Neuronal stem cell (in vitro differentiated cells): ENCODE measurements around the gene CNTN5.

Experiments used
- DNase-seq: peaks from one replicate; pipeline ENCODE4 v3.0.0-alpha.2; 2013; ENCODE audit warnings: low spot score
- H2AFZ ChIP-seq: one replicate; pipeline ENCODE4 v1.6.1; 2013; ENCODE audit warnings: mild to moderate bottlenecking, low read length, inconsistent platforms
- H2AK5ac ChIP-seq: 2 replicates; pipeline ENCODE4 v1.6.1; 2013; ENCODE audit warnings: low read depth, mild to moderate bottlenecking, inconsistent platforms, low read length, moderate library complexity, mixed read lengths
- H2BK120ac ChIP-seq: 2 replicates; pipeline ENCODE4 v1.6.1; 2013; ENCODE audit warnings: low read depth, mild to moderate bottlenecking, inconsistent platforms, low read length, moderate library complexity, mixed read lengths
- H2BK12ac ChIP-seq: one replicate; pipeline ENCODE4 v1.6.1; 2013; ENCODE audit warnings: low read length, inconsistent platforms
- H2BK15ac ChIP-seq: 2 replicates; pipeline ENCODE4 v1.6.1; 2013; ENCODE audit warnings: mild to moderate bottlenecking, low read length, inconsistent platforms, mixed read lengths
- H2BK5ac ChIP-seq: one replicate; pipeline ENCODE4 v1.6.1; 2013; ENCODE audit warnings: inconsistent platforms, mild to moderate bottlenecking, low read length, moderate library complexity
- H3K14ac ChIP-seq: one replicate; pipeline ENCODE4 v1.6.1; 2013; ENCODE audit warnings: low read length, inconsistent platforms
- H3K18ac ChIP-seq: 2 replicates; pipeline ENCODE4 v1.6.1; 2013; ENCODE audit warnings: low read length, inconsistent platforms
- H3K23ac ChIP-seq: 2 replicates; pipeline ENCODE4 v1.6.1; 2013; ENCODE audit warnings: low read depth, mild to moderate bottlenecking, mixed read lengths, low read length, inconsistent platforms; ENCODE audit not compliant: poor library complexity
- H3K27ac ChIP-seq: replicated peaks from 3 replicates; pipeline ENCODE4 v1.5.1; 2013; ENCODE audit warnings: low read length, inconsistent platforms
- H3K27me3 ChIP-seq, 3 experiments: 2 replicates each; pipeline ENCODE4 v1.6.1; 2013; ENCODE audit warnings: low read length in 3 of 3, mild to moderate bottlenecking in 2 of 3, inconsistent platforms in 1 of 3, low read depth in 1 of 3, mixed read lengths in 1 of 3, moderate library complexity in 1 of 3; ENCODE audit not compliant: control insufficient read depth in 3 of 3, insufficient read depth in 3 of 3
- H3K36me3 ChIP-seq, 2 donors: replicated peaks in 1 of 2; 2 replicates each; pipeline ENCODE4 v1.6.1; 2013; ENCODE audit warnings: low read length in 2 of 2; ENCODE audit not compliant: control insufficient read depth in 2 of 2, insufficient read depth in 2 of 2
- H3K4ac ChIP-seq: 2 replicates; pipeline ENCODE4 v1.6.1; 2013; ENCODE audit warnings: inconsistent platforms, mild to moderate bottlenecking, low read length, moderate library complexity
- H3K4me1 ChIP-seq, 2 donors: 1 replicate in 1 of 2; 2 replicates in 1 of 2; pipeline ENCODE4 v1.6.1; 2013; ENCODE audit warnings: low read length in 2 of 2, low read depth in 1 of 2; ENCODE audit not compliant: control insufficient read depth in 2 of 2, insufficient read depth in 1 of 2
- H3K4me2 ChIP-seq: one replicate; pipeline ENCODE4 v1.6.1; 2013; ENCODE audit warnings: mild to moderate bottlenecking, low read length, inconsistent platforms; ENCODE audit not compliant: insufficient read depth, poor library complexity, severe bottlenecking
- H3K4me3 ChIP-seq, 2 donors: 2 replicates each; pipeline ENCODE4 v1.5.1; 2013; ENCODE audit warnings: low read length in 2 of 2, mild to moderate bottlenecking in 2 of 2, inconsistent platforms in 1 of 2, moderate library complexity in 1 of 2
- H3K79me1 ChIP-seq: one replicate; pipeline ENCODE4 v1.6.1; 2013; ENCODE audit warnings: low read depth, mild to moderate bottlenecking, inconsistent platforms, low read length, moderate library complexity
- H3K9ac ChIP-seq: one replicate; pipeline ENCODE4 v1.6.1; 2013; ENCODE audit warnings: mild to moderate bottlenecking, low read depth, low read length, inconsistent platforms; ENCODE audit not compliant: poor library complexity
- H3K9me3 ChIP-seq, 2 donors: replicated peaks in 1 of 2; 2 replicates each; pipeline versions ENCODE3 to v1.6.1; 2013; ENCODE audit warnings: low read length in 2 of 2, mild to moderate bottlenecking in 2 of 2, inconsistent platforms in 1 of 2, low read depth in 1 of 2, mixed read lengths in 1 of 2, moderate library complexity in 1 of 2; ENCODE audit not compliant: control insufficient read depth in 2 of 2, insufficient read depth in 1 of 2
- H4K8ac ChIP-seq: one replicate; pipeline ENCODE4 v1.6.1; 2013; ENCODE audit warnings: low read depth, mild to moderate bottlenecking, inconsistent platforms, low read length, moderate library complexity
- H4K91ac ChIP-seq: one replicate; pipeline ENCODE4 v1.6.1; 2013; ENCODE audit warnings: low read length, low read depth, mild to moderate bottlenecking, inconsistent platforms; ENCODE audit not compliant: poor library complexity
- WGBS, 2 donors: extraction: QIAGEN DNeasy Blood & Tissue Kit; methylation state at CpG; one replicate each; pipeline ENCODE4 v1.1.7; 2013; ENCODE audit warnings: missing lambda C conversion rate in 2 of 2, mixed read lengths in 1 of 2; ENCODE audit not compliant: insufficient read length in 2 of 2, insufficient replicate concordance in 1 of 2; ENCODE audit errors: extremely low coverage in 2 of 2; 5-methylcytosine and 5-hydroxymethylcytosine counted together

CNTN5 gene

GRCh38 chr11:99937330-99937729 lies 916.6 kb downstream of the CNTN5 start:
- no peaks in the 10 kb centered on the region for H3K36me3 ChIP-seq
- H4K91ac ChIP-seq, result no peak overlapping the region
- H3K79me1 ChIP-seq, result no peaks in the 10 kb centered on the region
- H2BK5ac ChIP-seq, result no peak overlapping the region
- H2AK5ac ChIP-seq, result no peak overlapping the region
- no peak overlapping the region for H3K9ac ChIP-seq
- H3K4me2 ChIP-seq, result no peak overlapping the region
- H3K23ac ChIP-seq, result no peak overlapping the region
- no peak overlapping the region for H3K27ac ChIP-seq
- no peak overlapping the region for H4K8ac ChIP-seq
- H3K4me3 ChIP-seq, result no peak overlapping the region
- H3K27me3 ChIP-seq, result no peaks in the 10 kb centered on the region
- no peaks in the 10 kb centered on the region for H3K4me1 ChIP-seq
- no peak overlapping the region for H2BK120ac ChIP-seq
- no peak overlapping the region for H3K18ac ChIP-seq
- H3K14ac ChIP-seq, result no peak overlapping the region
- H2AFZ ChIP-seq, result peak overlapping the region; percentile 28
- no peak overlapping the region for H3K4ac ChIP-seq
- WGBS, 2 donors, result no CpG with 5 or more reads among the region's 9 CpGs
- no peak overlapping the region for H2BK15ac ChIP-seq
- H2BK12ac ChIP-seq, result no peak overlapping the region
- no peaks in the 10 kb centered on the region for H3K9me3 ChIP-seq
- DNase-seq, result no peak

- Histone ChIP-seq H3K27ac (no peak overlapping the region), H2AFZ (no peak overlapping the region), H3K4me3 (no peak overlapping the region), H2BK120ac (no peak overlapping the region), H3K4me1 (no peaks in the 10 kb centered on the region), H3K79me1 (no peaks in the 10 kb centered on the region), H3K18ac (no peak overlapping the region), H3K27me3 (no peaks in the 10 kb centered on the region), H2BK5ac (no peak overlapping the region), H3K4me2 (no peak overlapping the region), H3K23ac (no peak overlapping the region), H3K9ac (no peak overlapping the region), H2BK15ac (no peak overlapping the region), H3K14ac (no peak overlapping the region), H4K8ac (no peak overlapping the region), H2BK12ac (no peak overlapping the region), H3K4ac (no peak overlapping the region), H3K9me3 (no peaks in the 10 kb centered on the region), H4K91ac (no peak overlapping the region), H2AK5ac (no peak overlapping the region), H3K36me3 (no peaks in the 10 kb centered on the region)
- no CpG with 5 or more reads among the region's 1 CpG for WGBS, 2 donors
- DNase-seq, result no peak
Measured at GRCh38 chr11:99952816-99953215, 932.1 kb downstream of the CNTN5 start.

- no peak for DNase-seq
- Histone ChIP-seq H3K14ac (no peak overlapping the region), H2AFZ (no peak overlapping the region), H3K27me3 (no peaks in the 10 kb centered on the region), H3K23ac (no peak overlapping the region), H4K91ac (no peak overlapping the region), H2AK5ac (no peak overlapping the region), H2BK5ac (no peak overlapping the region), H2BK15ac (no peak overlapping the region), H3K36me3 (no peaks in the 10 kb centered on the region), H3K9ac (no peak overlapping the region), H2BK12ac (no peak overlapping the region), H3K4me2 (no peak overlapping the region), H3K4me1 (no peaks in the 10 kb centered on the region), H3K18ac (no peak overlapping the region), H2BK120ac (no peak overlapping the region), H4K8ac (no peak overlapping the region), H3K79me1 (no peaks in the 10 kb centered on the region), H3K9me3 (no peaks in the 10 kb centered on the region), H3K4ac (no peak overlapping the region), H3K27ac (no peak overlapping the region), H3K4me3 (no peak overlapping the region)
- WGBS, 2 donors, result no CpG with 5 or more reads among the region's 3 CpGs
Measured at GRCh38 chr11:99960536-99960935, 939.8 kb downstream of the CNTN5 start.

GRCh38 chr11:99968336-99968735 lies 947.6 kb downstream of the CNTN5 start:
- no peak overlapping the region for H3K18ac ChIP-seq
- no peaks in the 10 kb centered on the region for H3K36me3 ChIP-seq
- no peak overlapping the region for H4K8ac ChIP-seq
- no peak overlapping the region for H3K9ac ChIP-seq
- H2AFZ ChIP-seq, result no peak overlapping the region
- no peak overlapping the region for H2BK15ac ChIP-seq
- H3K4me3 ChIP-seq, result no peak overlapping the region
- no peaks in the 10 kb centered on the region for H3K27me3 ChIP-seq
- no peak overlapping the region for H2BK5ac ChIP-seq
- H3K4me1 ChIP-seq, result no peaks in the 10 kb centered on the region
- no peak overlapping the region for H2BK12ac ChIP-seq
- no peak overlapping the region for H2BK120ac ChIP-seq
- no peak for DNase-seq
- H3K23ac ChIP-seq, result no peak overlapping the region
- no peak overlapping the region for H2AK5ac ChIP-seq
- no peaks in the 10 kb centered on the region for H3K79me1 ChIP-seq
- H3K9me3 ChIP-seq, result no peaks in the 10 kb centered on the region
- H4K91ac ChIP-seq, result no peak overlapping the region
- H3K27ac ChIP-seq, result no peak overlapping the region
- no CpG with 5 or more reads among the region's 1 CpG for WGBS, 2 donors
- no peak overlapping the region for H3K4ac ChIP-seq
- no peak overlapping the region for H3K4me2 ChIP-seq
- no peak overlapping the region for H3K14ac ChIP-seq
